Brain pericyte (primary cell): Measurements from ENCODE around the gene TTYH2.
"Not testable (repeated sequence)": the region's sequence is repeated elsewhere in the genome, so short reads cannot be mapped to it uniquely, and the experiment has no call there.

Source experiments
- DNase-seq: peaks from one replicate; pipeline ENCODE4 v3.0.0-alpha.2; 2012; ENCODE audit warnings: low read depth, low spot score

Gene TTYH2

DNA sequence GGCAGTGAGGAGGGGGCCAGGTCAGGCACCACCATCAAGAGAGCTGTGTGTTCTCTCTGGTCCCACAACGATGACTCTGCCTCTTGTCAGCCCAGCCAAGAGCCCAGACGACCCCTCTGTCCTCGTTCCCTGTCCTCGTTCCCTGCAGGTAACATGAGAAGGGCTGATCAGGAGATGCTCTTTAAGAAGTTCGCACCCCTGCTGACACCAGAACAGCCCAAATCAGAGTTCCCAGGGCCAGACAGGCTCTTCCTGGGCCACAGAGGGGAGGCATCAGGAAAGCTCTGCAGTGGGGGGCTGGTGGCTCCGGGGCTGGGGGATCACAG, 47.1 kb downstream of the TTYH2 start:
- no peak for DNase-seq

- no peak for DNase-seq
These were observed 49.2 kb downstream of the TTYH2 start for GRCh38 chr17:74262601-74263000.

DNA sequence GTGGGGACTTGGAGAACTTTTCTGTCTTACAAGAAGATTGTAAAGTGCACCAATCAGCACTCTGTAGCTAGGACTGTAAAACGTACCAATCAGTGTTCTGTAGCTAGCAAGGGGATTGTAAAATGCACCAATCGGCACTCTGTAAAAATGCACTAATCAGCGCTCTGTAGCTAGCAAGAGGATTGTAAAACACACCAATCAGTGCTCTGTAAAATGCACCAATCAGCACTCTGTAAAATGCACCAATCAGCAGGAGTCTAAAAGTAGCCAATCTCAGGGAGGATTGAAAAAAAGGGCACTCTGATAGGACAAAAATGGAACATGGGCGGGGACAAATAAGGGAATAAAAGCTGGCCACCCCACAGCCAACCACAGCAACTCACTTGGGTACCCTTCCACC, 53.7 kb downstream of the TTYH2 start:
- not testable (repeated sequence) for DNase-seq

GRCh38 chr17:74267579-74267978, 54.2 kb downstream of the TTYH2 start:
- no peak for DNase-seq

- DNase-seq = no peak
These were observed 54.7 kb downstream of the TTYH2 start for GRCh38 chr17:74267987-74268499.

GRCh38 chr17:74268558-74268957, 55.2 kb downstream of the TTYH2 start:
- DNase-seq = no peak

- DNase-seq = no peak
These were observed 57.0 kb downstream of the TTYH2 start for GRCh38 chr17:74270333-74270732.

DNA sequence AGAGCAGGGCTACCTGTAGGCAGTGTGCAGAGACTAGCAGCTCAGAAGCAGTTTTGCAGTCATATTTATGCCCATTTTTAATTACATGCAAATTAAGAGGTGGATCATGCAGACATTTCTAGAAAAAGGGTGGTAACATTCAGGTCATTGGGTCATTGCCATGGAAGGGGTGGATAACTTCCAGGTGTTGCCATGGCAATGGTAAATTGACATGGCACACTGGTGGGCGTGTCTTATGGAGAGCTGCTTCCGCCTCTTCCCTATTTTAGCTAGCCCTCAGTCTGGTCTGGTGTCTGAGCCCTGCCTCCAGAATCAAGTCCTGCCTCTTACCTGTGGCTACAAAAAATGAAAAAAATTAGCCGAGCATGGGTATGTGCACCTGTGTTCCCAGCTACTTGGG, 57.9 kb downstream of the TTYH2 start:
- no peak for DNase-seq

DNA sequence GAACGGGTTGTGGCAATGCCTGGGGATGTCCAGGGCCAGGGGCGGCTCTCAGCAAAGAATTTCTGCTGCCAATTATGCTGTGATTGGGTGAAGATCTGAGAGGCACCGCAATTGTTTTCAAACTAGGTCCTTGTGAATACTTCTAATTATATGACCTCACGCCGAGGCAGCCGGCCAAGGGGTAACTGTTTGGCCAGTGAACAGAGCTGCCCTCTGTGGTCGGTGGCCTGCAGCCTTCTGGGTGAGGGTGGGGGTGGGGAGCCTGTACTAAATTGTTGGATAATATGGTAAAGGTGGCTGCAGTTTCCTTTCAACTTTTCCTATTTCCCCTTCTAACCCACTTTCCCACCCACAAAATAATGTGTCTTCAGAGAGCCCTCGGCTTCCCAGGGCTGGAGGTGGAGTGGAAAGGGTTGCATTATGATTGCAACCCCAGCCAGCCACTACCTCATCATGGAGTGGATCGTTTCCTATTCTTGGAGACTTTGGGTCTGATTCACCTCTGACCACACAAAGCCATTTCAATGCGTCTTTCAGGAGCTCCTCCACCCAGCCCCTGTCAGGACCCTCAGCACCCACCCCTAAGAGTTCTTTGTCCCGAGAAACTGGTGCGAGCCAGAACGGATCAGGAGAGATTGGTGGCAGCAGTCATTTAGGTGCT, 58.7 kb downstream of the TTYH2 start:
- no peak for DNase-seq

- DNase-seq = no peak
These were observed 59.4 kb downstream of the TTYH2 start for GRCh38 chr17:74272731-74273201.

GRCh38 chr17:74274060-74274708, 60.8 kb downstream of the TTYH2 start, which contains the start of gene DNAI2:
TSS of gene DNAI2 (plus strand) at chr17:74274234. CDS start at chr17:74281818, 7,584 bp downstream.
- no peak for DNase-seq

GRCh38 chr17:74274709-74275340, 61.5 kb downstream of the TTYH2 start:
- DNase-seq = no peak

DNA sequence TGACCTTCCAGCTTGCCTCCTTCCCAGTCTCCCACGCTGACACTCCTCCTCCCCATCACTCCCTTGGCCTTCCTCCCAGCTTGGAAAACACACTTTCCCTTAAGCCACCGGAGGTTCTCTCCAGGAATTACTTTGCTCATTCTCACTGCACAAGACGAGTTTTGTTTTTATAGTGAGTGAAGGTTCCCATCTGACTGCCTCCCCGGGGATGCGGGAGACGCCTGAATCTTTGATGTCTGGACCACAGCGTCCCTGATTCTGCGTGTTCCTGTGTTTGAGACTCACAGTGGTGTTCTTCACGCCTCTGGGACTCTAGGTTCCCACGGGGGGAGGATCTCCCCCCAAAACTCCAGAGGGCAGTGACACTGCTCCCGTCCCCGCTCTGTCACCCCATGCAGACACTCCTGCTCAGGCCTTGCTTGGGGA, 62.7 kb downstream of the TTYH2 start:
- no peak for DNase-seq

GRCh38 chr17:74276541-74277009, 63.2 kb downstream of the TTYH2 start:
- DNase-seq = no peak

DNA sequence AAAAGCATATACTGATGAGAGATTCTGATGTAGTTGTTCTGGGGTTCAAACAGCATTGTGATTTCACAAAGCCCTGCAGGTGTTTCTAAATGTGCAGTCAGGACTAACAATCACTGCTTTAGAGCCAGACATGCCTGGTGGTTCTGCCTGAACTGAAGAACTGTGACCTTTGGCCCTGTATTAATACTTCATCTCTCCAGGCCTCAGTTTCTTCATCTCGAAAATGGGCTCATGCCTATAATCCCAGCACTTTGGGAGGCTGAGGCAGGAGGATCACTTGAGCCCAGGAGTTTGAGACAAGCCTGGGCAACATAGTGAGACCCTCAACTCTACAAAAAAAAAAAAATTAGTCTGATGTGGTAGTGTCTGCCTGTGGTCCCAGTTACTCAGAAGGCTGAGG, 64.6 kb downstream of the TTYH2 start:
- no peak for DNase-seq

DNA sequence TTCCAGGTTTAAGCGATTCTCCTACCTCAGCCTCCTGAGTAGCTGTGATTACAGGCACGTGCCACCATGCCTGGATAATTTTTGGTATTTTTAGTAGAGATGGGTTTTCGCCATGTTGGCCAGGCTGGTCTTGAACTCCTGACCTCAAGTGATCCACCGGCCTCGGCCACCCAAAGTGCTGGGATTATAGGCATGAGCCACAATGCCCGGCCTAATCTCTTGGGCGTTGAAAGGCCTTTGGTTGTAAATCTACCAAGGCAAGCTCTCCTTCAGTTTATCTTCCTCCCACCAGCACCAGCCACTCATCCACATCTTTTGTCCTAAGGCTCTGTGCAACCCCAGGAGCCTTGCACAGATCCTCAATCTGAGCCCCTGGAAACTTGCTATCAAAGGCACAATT, 66.2 kb downstream of the TTYH2 start:
- DNase-seq = not testable (repeated sequence)

GRCh38 chr17:74280093-74280513, 66.7 kb downstream of the TTYH2 start:
- DNase-seq = no peak

DNA sequence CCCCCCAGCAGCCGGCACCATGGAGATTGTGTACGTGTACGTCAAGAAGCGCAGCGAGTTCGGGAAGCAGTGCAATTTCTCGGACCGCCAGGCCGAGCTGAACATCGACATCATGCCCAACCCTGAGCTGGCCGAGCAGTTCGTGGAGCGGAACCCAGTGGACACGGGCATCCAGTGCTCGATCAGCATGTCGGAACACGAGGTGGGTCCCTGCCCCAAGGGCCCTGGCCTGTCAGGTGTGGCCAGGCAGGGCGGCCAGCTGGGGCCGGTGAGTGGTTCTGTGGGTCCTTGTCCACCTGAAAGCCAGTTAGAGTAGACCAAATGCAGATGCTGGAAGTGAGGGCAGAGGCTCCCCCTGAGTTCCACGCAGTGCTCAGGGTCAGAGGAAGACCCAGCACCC, 68.4 kb downstream of the TTYH2 start:
- no peak for DNase-seq

- DNase-seq = not testable (repeated sequence)
These were observed 68.9 kb downstream of the TTYH2 start for GRCh38 chr17:74282274-74282586.

- DNase-seq = no peak
These were observed 69.4 kb downstream of the TTYH2 start for GRCh38 chr17:74282587-74283370.

DNA sequence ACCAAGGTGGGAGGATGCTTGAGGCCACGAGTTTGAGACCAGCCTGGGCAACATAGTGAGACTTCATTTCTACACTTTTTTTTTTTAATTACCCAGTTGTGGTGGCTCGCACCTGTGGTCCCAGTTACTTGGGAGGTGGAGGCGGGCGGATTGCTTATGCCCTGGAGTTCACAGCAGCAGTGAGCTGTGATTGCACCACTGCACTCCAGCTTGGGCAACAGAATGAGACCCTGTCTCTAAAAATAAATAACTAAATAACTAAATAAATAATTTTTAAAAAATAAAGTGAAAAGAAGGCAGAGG, 70.0 kb downstream of the TTYH2 start:
- DNase-seq = no peak

DNA sequence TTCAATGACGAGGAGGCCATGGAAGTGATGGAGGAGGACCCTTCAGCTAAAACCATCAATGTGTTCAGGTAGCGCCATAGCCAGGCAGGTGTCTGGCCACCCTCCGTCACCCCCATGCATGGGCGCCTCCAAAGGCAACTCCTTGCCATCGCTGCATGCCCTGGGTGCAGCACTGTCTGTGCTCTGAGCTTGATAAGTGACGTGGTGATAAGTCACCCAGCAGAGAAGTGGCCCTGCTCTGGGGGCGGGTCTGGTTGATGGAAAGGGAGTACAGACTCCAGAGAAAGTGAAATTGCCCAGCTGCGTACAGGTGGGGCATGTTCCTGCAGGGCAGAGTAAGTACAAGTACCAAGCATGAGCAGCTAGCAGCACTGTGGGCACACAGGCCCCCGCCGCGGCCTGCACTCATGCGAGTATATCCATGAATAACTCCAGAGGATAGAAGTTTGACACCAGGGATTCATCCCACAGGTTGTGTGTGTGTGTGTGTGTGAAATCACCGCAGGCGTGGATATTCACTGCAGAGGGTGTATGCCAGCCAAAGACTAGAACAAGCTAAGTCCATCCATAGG, 73.7 kb downstream of the TTYH2 start:
- DNase-seq = no peak
